H1 (cell line): ENCODE measurements around the gene ISG20L2. TPM values are rescaled to one million over a fixed set of nuclear protein-coding genes. Genes with fewer than 3 reads are reported as not detected.
A peak's percentile ranks its signal among the peaks of the same experiment; 100 is the strongest.

Source experiments
- CTCF ChIA-PET: fragments of 300-600 bp; sonication (Branson Sonifier 250); formaldehyde crosslinking; loops from one replicate; lab custom pipeline; 2021; ENCODE audit not compliant: partially characterized antibody; lab: Charles Lee
- POLR2A ChIA-PET: fragments of 300-600 bp; sonication (Branson Sonifier 250); formaldehyde crosslinking; loops from one replicate; lab custom pipeline; 2021; ENCODE audit warnings: inconsistent platforms; ENCODE audit not compliant: partially characterized antibody; lab: Charles Lee
- DNase-seq, 2 experiments: peaks; one replicate each; pipeline versions ENCODE4 v3.0.0 to v3.0.0-alpha.2; 2010 to 2022; ENCODE audit warnings: low spot score in 2 of 2, low read depth in 1 of 2, mixed read lengths in 1 of 2
- FAIRE-seq: peaks from 2 replicates; lab custom pipeline; 2011; peaks lifted over from hg19 to GRCh38; lab: Jason Lieb, UNC
- H2AFZ ChIP-seq: 2 replicates; pipeline ENCODE4 v1.8.1; 2012; ENCODE audit warnings: low read length, inconsistent platforms
- H2AK5ac ChIP-seq: 2 replicates; pipeline ENCODE4 v1.6.1; 2013; ENCODE audit warnings: low read depth, low read length
- H2BK120ac ChIP-seq: replicated peaks from 2 replicates; pipeline ENCODE3; 2013; ENCODE audit warnings: low read depth, low read length, inconsistent platforms
- H2BK12ac ChIP-seq: 2 replicates; pipeline ENCODE4 v1.6.1; 2013; ENCODE audit warnings: low read depth, low read length
- H2BK15ac ChIP-seq: 2 replicates; pipeline ENCODE4 v1.6.1; 2013; ENCODE audit warnings: low read length
- H2BK20ac ChIP-seq: 2 replicates; pipeline ENCODE4 v1.6.1; 2013; ENCODE audit warnings: low read length
- H2BK5ac ChIP-seq: 2 replicates; pipeline ENCODE4 v1.6.1; 2013; ENCODE audit warnings: low read depth, low read length
- H3K14ac ChIP-seq: 2 replicates; pipeline ENCODE4 v1.6.1; 2013; ENCODE audit warnings: inconsistent platforms; ENCODE audit not compliant: insufficient read length
- H3K18ac ChIP-seq: 2 replicates; pipeline ENCODE4 v1.6.1; 2013; ENCODE audit warnings: low read length; ENCODE audit errors: extremely low read depth
- H3K23ac ChIP-seq: 2 replicates; pipeline ENCODE4 v1.6.1; 2013; ENCODE audit warnings: inconsistent platforms; ENCODE audit not compliant: insufficient read length
- H3K23me2 ChIP-seq: 2 replicates; pipeline ENCODE4 v1.6.1; 2013; ENCODE audit warnings: low read depth, low read length
- H3K27ac ChIP-seq: 2 replicates; pipeline ENCODE4 v1.6.1; 2011; ENCODE audit warnings: low read depth, low read length, inconsistent platforms
- H3K27me3 ChIP-seq, 4 experiments: replicated peaks in 1 of 4; 1 replicate in 1 of 4; 2 replicates in 3 of 4; pipeline versions ENCODE4 v1.6.1 to v1.8.1; 2011 to 2013; ENCODE audit warnings: low read length in 3 of 4, mild to moderate bottlenecking in 3 of 4, inconsistent platforms in 2 of 4, mixed read lengths in 2 of 4, moderate library complexity in 1 of 4; ENCODE audit not compliant: control insufficient read depth in 3 of 4, insufficient read depth in 3 of 4; ENCODE audit errors: extremely low read depth in 1 of 4
- H3K36me3 ChIP-seq, 4 experiments: 2 replicates each; pipeline versions ENCODE4 v1.6.1 to v1.8.1; 2011 to 2013; ENCODE audit warnings: mild to moderate bottlenecking in 4 of 4, low read length in 3 of 4, moderate library complexity in 2 of 4, control low read depth in 1 of 4, inconsistent platforms in 1 of 4; ENCODE audit not compliant: insufficient read depth in 4 of 4, control insufficient read depth in 2 of 4
- H3K4ac ChIP-seq: replicated peaks from 2 replicates; pipeline ENCODE3; 2013; ENCODE audit warnings: low read length, low read depth, mixed read lengths, inconsistent platforms; ENCODE audit not compliant: insufficient read length
- H3K4me1 ChIP-seq, 4 experiments: replicated peaks in 1 of 4; 1 replicate in 1 of 4; 2 replicates in 3 of 4; pipeline versions ENCODE4 v1.6.1 to v1.8.1; 2011 to 2013; ENCODE audit warnings: low read length in 3 of 4, inconsistent platforms in 2 of 4, mixed read lengths in 1 of 4; ENCODE audit not compliant: insufficient read depth in 4 of 4, control insufficient read depth in 3 of 4
- H3K4me2 ChIP-seq, 2 experiments: 2 replicates each; pipeline versions ENCODE4 v1.6.1 to v1.8.1; 2011 to 2013; ENCODE audit warnings: low read depth in 2 of 2, low read length in 2 of 2, control low read depth in 1 of 2, inconsistent platforms in 1 of 2, mild to moderate bottlenecking in 1 of 2; ENCODE audit not compliant: insufficient read depth in 1 of 2
- H3K4me3 ChIP-seq, 4 experiments: fragments of 200-600, 300-600 bp in 1 of 4; sonication (generic), shearing (Covaris generic), sonication (Bioruptor Twin) in 1 of 4; 2 replicates each; pipeline versions ENCODE4 v1.5.1 to v1.8.1; 2011 to 2016; ENCODE audit warnings: low read length in 4 of 4, low read depth in 3 of 4, control low read depth in 2 of 4, inconsistent platforms in 2 of 4, mild to moderate bottlenecking in 2 of 4, mixed read lengths in 1 of 4, moderate library complexity in 1 of 4; ENCODE audit not compliant: insufficient read depth in 2 of 4; ENCODE audit errors: extremely low read depth in 1 of 4
- H3K56ac ChIP-seq: replicated peaks from 2 replicates; pipeline ENCODE3; 2013; ENCODE audit warnings: low read depth, mild to moderate bottlenecking, mixed read lengths, low read length, inconsistent platforms; ENCODE audit not compliant: insufficient read length
- H3K79me1 ChIP-seq: 2 replicates; pipeline ENCODE4 v1.6.1; 2013; ENCODE audit warnings: low read depth, low read length, control low read depth
- H3K79me2 ChIP-seq, 2 experiments: 2 replicates each; pipeline versions ENCODE4 v1.6.1 to v1.8.1; 2012 to 2013; ENCODE audit warnings: low read length in 2 of 2, mild to moderate bottlenecking in 2 of 2, inconsistent platforms in 1 of 2; ENCODE audit not compliant: insufficient read depth in 2 of 2, control insufficient read depth in 1 of 2
- H3K9ac ChIP-seq, 4 experiments: replicated peaks in 1 of 4; 1 replicate in 1 of 4; 2 replicates in 3 of 4; pipeline versions ENCODE4 v1.6.1 to v1.8.1; 2011 to 2013; ENCODE audit warnings: low read depth in 3 of 4, low read length in 3 of 4, control low read depth in 2 of 4, mild to moderate bottlenecking in 2 of 4, moderate library complexity in 2 of 4, inconsistent platforms in 1 of 4; ENCODE audit errors: extremely low read depth in 1 of 4
- H3K9me3 ChIP-seq, 2 experiments: 2 replicates each; pipeline versions ENCODE4 v1.6.1 to v1.8.1; 2012 to 2013; ENCODE audit warnings: mild to moderate bottlenecking in 2 of 2, moderate library complexity in 2 of 2, control low read depth in 1 of 2, inconsistent platforms in 1 of 2, low read depth in 1 of 2, low read length in 1 of 2, mixed read lengths in 1 of 2; ENCODE audit not compliant: insufficient read depth in 2 of 2
- H4K20me1 ChIP-seq, 2 experiments: replicated peaks in 1 of 2; 2 replicates each; pipeline versions ENCODE3 to v1.8.1; 2011 to 2013; ENCODE audit warnings: inconsistent platforms in 2 of 2, low read length in 2 of 2, mild to moderate bottlenecking in 1 of 2; ENCODE audit not compliant: insufficient read depth in 2 of 2, control insufficient read depth in 1 of 2
- H4K5ac ChIP-seq: 2 replicates; pipeline ENCODE4 v1.6.1; 2013; ENCODE audit warnings: low read length, low read depth, mixed read lengths, inconsistent platforms; ENCODE audit not compliant: insufficient read length
- H4K8ac ChIP-seq: 2 replicates; pipeline ENCODE4 v1.8.0; 2013; ENCODE audit warnings: mild to moderate bottlenecking, moderate library complexity, low read length, inconsistent platforms; ENCODE audit not compliant: insufficient read depth; ENCODE audit errors: extremely low read depth
- H4K91ac ChIP-seq: replicated peaks from 2 replicates; pipeline ENCODE3; 2013; ENCODE audit warnings: low read length, mixed read lengths, inconsistent platforms; ENCODE audit not compliant: insufficient read length
- CHD1 ChIP-seq: IDR thresholded peaks from 2 replicates; pipeline ENCODE4 v1.6.1; 2012; ENCODE audit warnings: low read depth, low read length, improper control_type of control experiment
- CREB1 ChIP-seq: IDR thresholded peaks from 2 replicates; pipeline ENCODE4 v1.6.1; 2012; ENCODE audit warnings: inconsistent platforms
- E2F6 ChIP-seq: IDR thresholded peaks from 2 replicates; pipeline ENCODE4 v1.6.1; 2012; ENCODE audit warnings: inconsistent platforms
- HDAC2 ChIP-seq, 2 experiments: fragments of 300-600 bp in 1 of 2; sonication (generic) in 1 of 2; IDR thresholded peaks; 2 replicates each; pipeline ENCODE4 v1.6.1; 2011 to 2012; ENCODE audit warnings: low read depth in 2 of 2, low read length in 2 of 2, mild to moderate bottlenecking in 2 of 2, moderate library complexity in 2 of 2, borderline replicate concordance in 1 of 2, inconsistent platforms in 1 of 2
- POLR2A ChIP-seq, 2 experiments: IDR thresholded peaks; 1 replicate in 1 of 2; 2 replicates in 1 of 2; pipeline ENCODE4 v1.6.1; 2011; ENCODE audit warnings: low read depth in 2 of 2, low read length in 2 of 2, mild to moderate bottlenecking in 2 of 2; ENCODE audit errors: control extremely low read depth in 1 of 2
- RXRA ChIP-seq: IDR thresholded peaks from 2 replicates; pipeline ENCODE4 v1.6.1; 2011; ENCODE audit warnings: low read depth, mild to moderate bottlenecking, low read length, moderate library complexity; ENCODE audit not compliant: insufficient read depth
- SIN3A ChIP-seq, 2 experiments: IDR thresholded peaks in 1 of 2; conservative IDR thresholded peaks in 1 of 2; 2 replicates each; pipeline ENCODE4 v1.6.1; 2011 to 2012; ENCODE audit warnings: low read length in 2 of 2, improper control_type of control experiment in 1 of 2, low read depth in 1 of 2, mild to moderate bottlenecking in 1 of 2
- SIX5 ChIP-seq: IDR thresholded peaks from 2 replicates; pipeline ENCODE4 v1.6.1; 2011; ENCODE audit warnings: mild to moderate bottlenecking, low read depth, low read length
- SP4 ChIP-seq: IDR thresholded peaks from 2 replicates; pipeline ENCODE4 v1.6.1; 2012; ENCODE audit warnings: low read length, inconsistent platforms
- YY1 ChIP-seq: IDR thresholded peaks from 2 replicates; pipeline ENCODE4 v1.6.1; 2011; ENCODE audit warnings: low read depth, mild to moderate bottlenecking, low read length
- WGBS, 2 experiments: shearing (Covaris generic) in 1 of 2; methylation state at CpG; one replicate each; pipeline versions ENCODE4 v1.1.6 to v1.1.7; 2013 to 2015; ENCODE audit warnings: low lambda C conversion rate in 2 of 2, mixed read lengths in 2 of 2, inconsistent platforms in 1 of 2, low coverage in 1 of 2, missing lambda C conversion rate in 1 of 2; ENCODE audit not compliant: insufficient replicate concordance in 2 of 2, insufficient coverage in 1 of 2, insufficient read length in 1 of 2; ENCODE audit errors: extremely low coverage in 1 of 2, missing lambda C conversion rate in 1 of 2; 5-methylcytosine and 5-hydroxymethylcytosine counted together
- polyA plus RNA-seq, 7 experiments: library from polyadenylated mRNA; depleted of rRNA in 3 of 7; stranded (reverse) in 5 of 7; unstranded in 2 of 7; fragments of >200 nt in 5 of 7; fragments of 200-250 nt in 2 of 7; gene quantifications; 1 replicate in 5 of 7; 2 replicates in 1 of 7; 4 replicates in 1 of 7; pipeline versions ENCODE4 v1.2.1 to v1.2.3, GENCODE V29; 2011 to 2013; ENCODE audit warnings: missing spikeins in 2 of 7, mixed read lengths in 2 of 7
- total RNA-seq: library from RNA; stranded (reverse); fragmentation: NEBNext Ultra II Directional; extraction: Animal tissue kit (Norgen Biotek cat#: 25700); gene quantifications from 2 replicates; pipeline ENCODE4 v1.2.1, GENCODE V29; 2021

Gene ISG20L2
- total and polyA plus RNA-seq, 2 of the 8 experiments (the other 6 are each of a cell fraction or from before 2014, with no cell fraction given) = 47.5 to 53.0 TPM

GRCh38 chr1:156725683-156726280 is 2.8 kb downstream of the ISG20L2 start:
- Histone ChIP-seq H3K4me1 (peaks cover 0 to 23% (median 18%) of the 10 kb centered on the region in 4 experiments; a peak in 6 of 7 replicates), H3K27ac (no peak overlapping the region), H3K18ac (no peak overlapping the region), H3K4me2 (peak overlapping the region; percentile 65 to 97), H4K91ac (no peak overlapping the region), H3K9ac (no peak overlapping the region), H3K4me3 (peak overlapping the region in 3 of 4 experiments; percentile 24 to 92 (median 43); a peak in 6 of 8 replicates), H3K4ac (no peak overlapping the region), H3K56ac (no peak overlapping the region), H2BK5ac (no peak overlapping the region), H4K20me1 (peaks cover 22 to 34% of the 10 kb centered on the region in 2 experiments), H4K8ac (peak overlapping the region; percentile 53; the same call in 1 of the 2 replicates), H2BK12ac (no peak overlapping the region), H3K14ac (no peak overlapping the region), H2BK120ac (no peak overlapping the region), H3K23ac (no peak overlapping the region), H2AK5ac (no peak overlapping the region), H3K79me1 (peaks cover 6% of the 10 kb centered on the region), H3K9me3 (no peaks in the 10 kb centered on the region), H4K5ac (no peak overlapping the region), H3K79me2 (peaks cover 22 to 75% of the 10 kb centered on the region in 2 experiments), H2BK20ac (no peak overlapping the region), H2BK15ac (no peak overlapping the region), H3K23me2 (peaks cover 8% of the 10 kb centered on the region), H3K36me3 (peaks cover 16 to 31% (median 30%) of the 10 kb centered on the region in 4 experiments), H2AFZ (no peak overlapping the region), H3K27me3 (no peaks in the 10 kb centered on the region)
- ChIA-PET CTCF (interaction anchor here (0.6 to 65.2 kb wide), 60 partner anchors 10 to 226 kb away, joined by 3 to 4284 read pairs (median 7); partner anchors contain the start of genes CRABP2, GPATCH4, HAPLN2 and HDGF), POLR2A (interaction anchor here (0.7 to 13.3 kb wide), 16 partner anchors 9 to 198 kb away, joined by 3 to 214 read pairs (median 11); partner anchors contain the start of genes CRABP2, HDGF, MRPL24 and NES)
- 26% methylated on average over 18 of the region's 18 CpGs; no CpG with 5 or more reads in 1 of the 2 experiments for WGBS, 2 experiments
- FAIRE-seq (no peak), DNase-seq (peak in 1 of 2 experiments; percentile 88)
- TF ChIP-seq SIX5 (no peak), SP4 (no peak), SIN3A (conservative IDR thresholded peaks at IDR 0.05 in 1 of 2, IDR thresholded peaks at IDR 0.05 in 1 of 2; ENCODE audit: low read depth in 1 of 2, low read length in 2 of 2) (peak in 1 of 2 experiments; percentile 84; a peak in 2 of 4 replicates), YY1 (no peak), POLR2A (IDR thresholded peaks at IDR 0.05; ENCODE audit: control extremely low read depth in 1 of 2, low read depth in 2 of 2, low read length in 2 of 2) (no peak), HDAC2 (IDR thresholded peaks at IDR 0.05; ENCODE audit: borderline replicate concordance in 1 of 2, low read depth in 2 of 2, low read length in 2 of 2) (no peak), RXRA (no peak), E2F6 (no peak), CHD1 (no peak), CREB1 (peak; percentile 45; the same call in 1 of the 2 replicates)
